Activated CD4-positive, alpha-beta T cell treated with anti-CD3 and anti-CD28 coated beads, Interleukin-2, amount 50 U/mL, for 16 hours (primary cell): ENCODE measurements around the gene PSMA4.
"Not testable (repeated sequence)": the region's sequence is repeated elsewhere in the genome, so short reads cannot be mapped to it uniquely, and the experiment has no call there.

Experiments used
- DNase-seq: peaks from one replicate; pipeline ENCODE4 v3.0.0-alpha.2; 2020

The PSMA4 gene

GRCh38 chr15:78552597-78552996 lies 12.4 kb downstream of the PSMA4 start:
- DNase-seq: no peak

- DNase-seq: not testable (repeated sequence)
These were observed 20.0 kb downstream of the PSMA4 start for GRCh38 chr15:78560201-78560600.

- no peak for DNase-seq
These were observed 21.2 kb downstream of the PSMA4 start for GRCh38 chr15:78561490-78561889.

- no peak for DNase-seq
These were observed 22.8 kb downstream of the PSMA4 start for GRCh38 chr15:78563092-78563491.

GRCh38 chr15:78564743-78565096 lies 24.5 kb downstream of the PSMA4 start:
- DNase-seq: no peak

- peak; percentile 84 for DNase-seq
These were observed 25.1 kb downstream of the PSMA4 start, which contains the start of gene CHRNA5 for GRCh38 chr15:78565097-78565950. Gene CHRNA5, plus strand, starts transcription at chr15:78565520. Its CDS starts 200 bp downstream, at chr15:78565720.

GRCh38 chr15:78565951-78566774 lies 25.9 kb downstream of the PSMA4 start:
- DNase-seq: no peak

- no peak for DNase-seq
These were observed 27.3 kb downstream of the PSMA4 start for GRCh38 chr15:78567531-78567930.

GRCh38 chr15:78570710-78571109 lies 30.5 kb downstream of the PSMA4 start:
- DNase-seq: no peak

GRCh38 chr15:78571382-78571781 lies 31.1 kb downstream of the PSMA4 start:
- no peak for DNase-seq

GRCh38 chr15:78573416-78573815 lies 33.2 kb downstream of the PSMA4 start:
- no peak for DNase-seq

GRCh38 chr15:78574944-78575343 lies 34.7 kb downstream of the PSMA4 start:
- no peak for DNase-seq

- no peak for DNase-seq
These were observed 57.3 kb downstream of the PSMA4 start for GRCh38 chr15:78597583-78597982.

GRCh38 chr15:78598348-78598747 lies 58.1 kb downstream of the PSMA4 start:
- DNase-seq: no peak

GRCh38 chr15:78599189-78599588 lies 58.9 kb downstream of the PSMA4 start:
- no peak for DNase-seq
